Motor neuron (in vitro differentiated cells): ENCODE data around the gene HBE1. TPM values are rescaled to one million over a fixed set of nuclear protein-coding genes. Genes with fewer than 3 reads are reported as not detected.

ENCODE experiments used
- ATAC-seq, 8 experiments: fragments of 200-7000 bp; cut with Tn5 transposase; replicated peaks in 6 of 8; 2 replicates each; pipeline ENCODE4 v1.8.0; 2021; ENCODE audit warnings: mild to moderate bottlenecking in 8 of 8, moderate library complexity in 8 of 8
- H3K27ac ChIP-seq, 2 donors: fragments of 250-450 bp; sonication (Bioruptor Pico); 2 replicates each; pipeline ENCODE4 v1.9.0; 2021; ENCODE audit warnings: antibody characterized with exemption in 2 of 2, mild to moderate bottlenecking in 2 of 2, moderate library complexity in 1 of 2
- H3K4me1 ChIP-seq, 2 donors: fragments of 250-450 bp; sonication (Bioruptor Pico); replicated peaks in 1 of 2; 2 replicates each; pipeline ENCODE4 v1.6.1; 2021; ENCODE audit warnings: antibody characterized with exemption in 2 of 2, mild to moderate bottlenecking in 2 of 2, moderate library complexity in 1 of 2
- H3K4me3 ChIP-seq, 5 donors: fragments of 250-450 bp; sonication (Bioruptor Pico); 2 replicates each; pipeline ENCODE4 v1.9.0; 2021; ENCODE audit warnings: antibody characterized with exemption in 5 of 5, mild to moderate bottlenecking in 5 of 5, moderate library complexity in 4 of 5
- WGBS, 10 experiments: fragments of 450-650 bp; shearing (Covaris generic); methylation state at CpG; one replicate each; pipeline ENCODE4 v1.0.0; 2022; 5-methylcytosine and 5-hydroxymethylcytosine counted together
- in situ Hi-C, 9 experiments: fragments of 400-800 bp; cut with MboI; loops; one replicate each; pipeline ENCODE4 v1.15.0; 2021; ENCODE audit warnings: low sequenced_read_pairs in 9 of 9, low pct_unique_long_range_greater_than_20kb in 2 of 9; ENCODE audit not compliant: unreplicated experiment in 9 of 9
- total RNA-seq, 8 experiments: library from RNA; unstranded; fragments of 300-600 nt; gene quantifications; 2 replicates each; pipeline versions ENCODE4 v1.2.3 to v1.2.4, GENCODE V29; 2022

The HBE1 gene
- total RNA-seq, 8 experiments from 2014 or later: 0.50 TPM; not detected in 7

GRCh38 chr11:5232176-5232575, 37.6 kb downstream of the HBE1 start:
- Histone ChIP-seq H3K4me3 (no peak overlapping the region), H3K4me1 (no peaks in the 10 kb centered on the region), H3K27ac (no peak overlapping the region)
- no peak for ATAC-seq
- whole genome bisulfite sequencing, 10 experiments: 11 to 100% (median 72%) methylated on average over 1 to 3 of the region's 3 CpGs
- in situ Hi-C loops: no loop called here

- Histone ChIP-seq H3K4me1 (no peaks in the 10 kb centered on the region), H3K27ac (no peak overlapping the region), H3K4me3 (no peak overlapping the region)
- in situ Hi-C loops: no loop called here
- ATAC-seq: no peak
- WGBS, 10 experiments: 38 to 100% (median 91%) methylated on average over 1 to 2 of the region's 2 CpGs
These were observed 38.6 kb downstream of the HBE1 start for GRCh38 chr11:5231111-5231510.

- ATAC-seq: no peak
- Histone ChIP-seq H3K4me1 (no peaks in the 10 kb centered on the region), H3K27ac (no peak overlapping the region), H3K4me3 (no peak overlapping the region)
- WGBS, 10 experiments: 13 to 100% (median 100%) methylated on average over 1 of the region's 1 CpG; no CpG with 5 or more reads in 1 of the 10 experiments
- in situ Hi-C loops: no loop called here
These were observed 39.5 kb downstream of the HBE1 start for GRCh38 chr11:5230266-5230665.

GRCh38 chr11:5229796-5230195, 39.9 kb downstream of the HBE1 start:
- Histone ChIP-seq H3K4me1 (no peaks in the 10 kb centered on the region), H3K4me3 (no peak overlapping the region), H3K27ac (no peak overlapping the region)
- 17 to 100% (median 82%) methylated on average over 1 to 2 of the region's 2 CpGs for WGBS, 10 experiments
- ATAC-seq: no peak
- in situ Hi-C loops: no loop called here

GRCh38 chr11:5229356-5229755, 40.4 kb downstream of the HBE1 start:
- in situ Hi-C loops: no loop called here
- no peak overlapping the region for H3K27ac ChIP-seq
- no peak for ATAC-seq
- H3K4me3 ChIP-seq: no peak overlapping the region
- no peaks in the 10 kb centered on the region for H3K4me1 ChIP-seq
- 63 to 100% (median 77%) methylated on average over 1 of the region's 1 CpG; no CpG with 5 or more reads in 6 of the 10 experiments for WGBS, 10 experiments

GRCh38 chr11:5228124-5228523, 41.6 kb downstream of the HBE1 start:
- WGBS, 10 experiments: 30 to 94% (median 70%) methylated on average over 3 to 5 of the region's 5 CpGs; no CpG with 5 or more reads in 1 of the 10 experiments
- no peaks in the 10 kb centered on the region for H3K4me1 ChIP-seq
- no peak for ATAC-seq
- H3K27ac ChIP-seq: no peak overlapping the region
- H3K4me3 ChIP-seq: no peak overlapping the region
- in situ Hi-C loops: no loop called here

- Histone ChIP-seq H3K4me1 (no peaks in the 10 kb centered on the region), H3K27ac (no peak overlapping the region), H3K4me3 (no peak overlapping the region)
- 0 to 64% (median 37%) methylated on average over 1 of the region's 1 CpG; no CpG with 5 or more reads in 2 of the 10 experiments for WGBS, 10 experiments
- ATAC-seq: no peak
- in situ Hi-C loops: no loop called here
These were observed 42.1 kb downstream of the HBE1 start for GRCh38 chr11:5227681-5228080.

- no peak within 1 kb of the TSS for H3K27ac ChIP-seq
- no peak within 1 kb of the TSS for H3K4me3 ChIP-seq
- H3K4me1 ChIP-seq: no peaks in the 10 kb centered on the region
- ATAC-seq: peak in 1 of 8 experiments; percentile 29
- 55 to 100% (median 75%) methylated on average over 1 to 3 of the region's 3 CpGs; no CpG with 5 or more reads in 5 of the 10 experiments for WGBS, 10 experiments
- in situ Hi-C loops: no loop called here
These were observed 42.9 kb downstream of the HBE1 start, which contains the start of gene HBB for GRCh38 chr11:5226732-5227310. Gene HBB, minus strand, starts transcription at chr11:5227071. Its CDS starts 50 bp downstream, at chr11:5227021.

GRCh38 chr11:5225480-5225871, 44.3 kb downstream of the HBE1 start:
- H3K4me1 ChIP-seq: no peaks in the 10 kb centered on the region
- no peak overlapping the region for H3K4me3 ChIP-seq
- in situ Hi-C loops: no loop called here
- WGBS, 10 experiments: 20 to 90% (median 50%) methylated on average over 1 to 2 of the region's 2 CpGs; no CpG with 5 or more reads in 3 of the 10 experiments
- no peak overlapping the region for H3K27ac ChIP-seq
- no peak for ATAC-seq

GRCh38 chr11:5224538-5225479, 44.9 kb downstream of the HBE1 start:
- no peak for ATAC-seq
- no peaks in the 10 kb centered on the region for H3K4me1 ChIP-seq
- no peak overlapping the region for H3K4me3 ChIP-seq
- 52 to 100% (median 83%) methylated on average over 1 to 5 of the region's 6 CpGs; no CpG with 5 or more reads in 2 of the 10 experiments for WGBS, 10 experiments
- in situ Hi-C loops: loop anchor here in 1 of 9 experiments (25.0 kb wide), 1 partner anchor 137 kb away; the partner anchor contains the start of gene OR51B6
- no peak overlapping the region for H3K27ac ChIP-seq

- in situ Hi-C loops: loop anchor here in 1 of 9 experiments (25.0 kb wide), 1 partner anchor 139 kb away; the partner anchor contains the start of gene OR51B6
- no peak for ATAC-seq
- Histone ChIP-seq H3K4me1 (no peaks in the 10 kb centered on the region), H3K4me3 (no peak overlapping the region), H3K27ac (no peak overlapping the region)
- 0 to 100% (median 47%) methylated on average over 1 of the region's 1 CpG; no CpG with 5 or more reads in 2 of the 10 experiments for WGBS, 10 experiments
These were observed 46.1 kb downstream of the HBE1 start for GRCh38 chr11:5223686-5224085.

- H3K4me1 ChIP-seq: no peaks in the 10 kb centered on the region
- WGBS, 10 experiments: 0 to 100% (median 70%) methylated on average over 1 to 6 of the region's 6 CpGs
- H3K27ac ChIP-seq: no peak overlapping the region
- H3K4me3 ChIP-seq: no peak overlapping the region
- in situ Hi-C loops: loop anchor here in 1 of 9 experiments (25.0 kb wide), 1 partner anchor 139 kb away; the partner anchor contains the start of gene OR51B6
- no peak for ATAC-seq
These were observed 46.6 kb downstream of the HBE1 start for GRCh38 chr11:5223146-5223545.
